ENCODE results near the gene TBC1D9.

- TF ChIP-seq CTCF (conservative IDR thresholded peaks at IDR 0.05), result no peak
- TF ChIP-seq EZH2 (IDR thresholded peaks at IDR 0.05; ENCODE audit: low read depth), result no peak
These were observed 339 bp downstream of the TBC1D9 start for GRCh38 chr4:140755774-140756318.

Measured in PC-9 (cell line).